HCT116 (cell line): ENCODE results near the gene ASPN. TPM values are rescaled to one million over a fixed set of nuclear protein-coding genes. Genes with fewer than 3 reads are reported as not detected.

Experiments used
- ATAC-seq: fragments of 200-7000 bp; cut with Tn5 transposase; 2 replicates; pipeline ENCODE4 v1.9.1; 2020; ENCODE audit warnings: mild to moderate bottlenecking, moderate library complexity
- BruUV-seq: library from RNA; stranded (reverse); fragments of 400-500 nt; replicated peaks from 2 replicates; lab custom pipeline; 2021; lab: Mats Ljungman, UMichigan
- CTCF ChIA-PET: fragments of 300-600 bp; sonication (Branson Sonifier 250); formaldehyde crosslinking; loops from one replicate; lab custom pipeline; 2021; ENCODE audit warnings: antibody characterized with exemption; lab: Charles Lee
- POLR2A ChIA-PET: fragments of 300-600, 350-600 bp; sonication (Branson Sonifier 250); formaldehyde crosslinking; loops from one replicate; lab custom pipeline; 2021; ENCODE audit warnings: antibody characterized with exemption; lab: Charles Lee
- RAD21 ChIA-PET, 2 experiments: fragments of 300-600 bp; sonication (Branson Sonifier 250); formaldehyde crosslinking; loops; one replicate each; lab custom pipeline; 2023; ENCODE audit warnings: low total read pairs in 2 of 2; ENCODE audit not compliant: uncharacterized antibody in 2 of 2, unreplicated experiment in 2 of 2, low non-redundant PET in 1 of 2; lab: Charles Lee
- DNase-seq: peaks from one replicate; pipeline ENCODE4 v3.0.0-alpha.2; 2010; ENCODE audit warnings: low read depth, low spot score
- H2AFZ ChIP-seq: fragments of 200-600 bp; shearing (Covaris generic), sonication (generic); 2 replicates; pipeline ENCODE4 v1.6.1; 2017; ENCODE audit warnings: low read depth, mixed run types, mixed read lengths, antibody characterized with exemption, low read length; ENCODE audit not compliant: poor library complexity, severe bottlenecking
- H3K27ac ChIP-seq: 2 replicates; pipeline ENCODE4 v1.5.1; 2012; ENCODE audit warnings: low read depth, low read length
- H3K27me3 ChIP-seq: fragments of 200-600 bp; sonication (generic); 2 replicates; pipeline ENCODE4 v1.6.1; 2016; ENCODE audit warnings: mixed run types, low read length, mixed read lengths; ENCODE audit not compliant: insufficient read depth
- H3K36me3 ChIP-seq, 2 experiments: fragments of 200-500 bp in 1 of 2; fragments of 200-600 bp in 1 of 2; sonication (Bioruptor generic) in 1 of 2; sonication (generic) in 1 of 2; 2 replicates each; pipeline versions ENCODE4 v1.5.1 to v1.6.1; 2014 to 2016; ENCODE audit warnings: low read length in 2 of 2, inconsistent platforms in 1 of 2, mixed read lengths in 1 of 2, mixed run types in 1 of 2; ENCODE audit not compliant: insufficient read depth in 2 of 2, control insufficient read depth in 1 of 2
- H3K4me1 ChIP-seq, 2 experiments: fragments of 200-600 bp in 1 of 2; sonication (generic) in 1 of 2; 2 replicates each; pipeline versions ENCODE4 v1.5.1 to v1.6.1; 2012 to 2017; ENCODE audit warnings: low read length in 2 of 2, inconsistent platforms in 1 of 2, mild to moderate bottlenecking in 1 of 2, mixed read lengths in 1 of 2, mixed run types in 1 of 2, moderate library complexity in 1 of 2; ENCODE audit not compliant: insufficient read depth in 2 of 2, control insufficient read depth in 1 of 2
- H3K4me2 ChIP-seq: fragments of 200-600 bp; sonication (generic); 2 replicates; pipeline ENCODE4 v1.6.1; 2017; ENCODE audit warnings: mixed run types, low read length, mixed read lengths
- H3K4me3 ChIP-seq, 2 experiments: fragments of 200-600 bp in 1 of 2; sonication (generic) in 1 of 2; replicated peaks in 1 of 2; 2 replicates each; pipeline ENCODE4 v1.5.1; 2011 to 2016; ENCODE audit warnings: low read length in 2 of 2, control low read depth in 1 of 2, low read depth in 1 of 2, mild to moderate bottlenecking in 1 of 2, mixed read lengths in 1 of 2, mixed run types in 1 of 2
- H3K79me2 ChIP-seq: fragments of 200-600 bp; sonication (generic); 2 replicates; pipeline ENCODE4 v1.6.1; 2017; ENCODE audit warnings: mild to moderate bottlenecking, mixed run types, low read length, moderate library complexity, mixed read lengths; ENCODE audit not compliant: insufficient read depth
- H3K9ac ChIP-seq: fragments of 200-600 bp; sonication (generic); 2 replicates; pipeline ENCODE4 v1.6.1; 2016; ENCODE audit warnings: low read length, mixed read lengths
- H3K9me2 ChIP-seq: fragments of 200-600 bp; sonication (generic), shearing (Covaris generic); 2 replicates; pipeline ENCODE4 v1.6.1; 2017; ENCODE audit warnings: mixed run types, mild to moderate bottlenecking, moderate library complexity; ENCODE audit not compliant: insufficient read depth
- H3K9me3 ChIP-seq, 2 experiments: fragments of 200-500 bp in 1 of 2; fragments of 200-600 bp in 1 of 2; sonication (Bioruptor generic) in 1 of 2; sonication (generic) in 1 of 2; 2 replicates each; pipeline ENCODE4 v1.6.1; 2014 to 2017; ENCODE audit warnings: low read length in 2 of 2, mixed read lengths in 2 of 2, inconsistent platforms in 1 of 2, low read depth in 1 of 2, mild to moderate bottlenecking in 1 of 2, mixed run types in 1 of 2, moderate library complexity in 1 of 2; ENCODE audit not compliant: control insufficient read depth in 1 of 2, insufficient read depth in 1 of 2
- H4K20me1 ChIP-seq: fragments of 200-600 bp; sonication (generic), shearing (Covaris generic); 2 replicates; pipeline ENCODE4 v1.6.1; 2017; ENCODE audit warnings: mixed run types, mild to moderate bottlenecking, moderate library complexity; ENCODE audit not compliant: insufficient read depth
- CBX3 ChIP-seq: IDR thresholded peaks from 2 replicates; pipeline ENCODE4 v1.6.1; 2012; ENCODE audit warnings: low read depth
- CEBPB ChIP-seq: IDR thresholded peaks from 2 replicates; pipeline ENCODE4 v1.6.1; 2012; ENCODE audit warnings: low read depth
- ELF1 ChIP-seq: IDR thresholded peaks from 2 replicates; pipeline ENCODE4 v1.6.1; 2012; ENCODE audit warnings: low read depth, borderline replicate concordance
- EZH2 ChIP-seq: fragments of 200-600 bp; sonication (generic); IDR thresholded peaks from 2 replicates; pipeline ENCODE4 v1.6.1; 2017; ENCODE audit warnings: antibody characterized with exemption, mixed run types
- EZH2phosphoT487 ChIP-seq: fragments of 200-600 bp; IDR thresholded peaks from 2 replicates; pipeline ENCODE4 v1.6.1; 2018; ENCODE audit warnings: antibody characterized with exemption, borderline replicate concordance
- FOSL1 ChIP-seq: IDR thresholded peaks from 2 replicates; pipeline ENCODE4 v1.6.1; 2012; ENCODE audit warnings: low read depth
- POLR2AphosphoS5 ChIP-seq: IDR thresholded peaks from 2 replicates; pipeline ENCODE4 v1.6.1; 2011; ENCODE audit warnings: mild to moderate bottlenecking, low read depth, low read length, moderate library complexity
- SIN3A ChIP-seq: IDR thresholded peaks from 2 replicates; pipeline ENCODE4 v1.6.1; 2012; ENCODE audit warnings: low read depth
- SRF ChIP-seq: IDR thresholded peaks from 2 replicates; pipeline ENCODE4 v1.6.1; 2012; ENCODE audit warnings: low read depth
- TCF7L2 ChIP-seq: IDR thresholded peaks from 2 replicates; pipeline ENCODE4 v1.7.0; 2011; ENCODE audit warnings: borderline replicate concordance, inconsistent platforms; ENCODE audit not compliant: insufficient read depth, insufficient read length; ENCODE audit errors: extremely low read depth
- ZFX ChIP-seq: fragments of 450-650 bp; IDR thresholded peaks from 2 replicates; pipeline ENCODE4 v1.6.1; 2017
- ZNF274 ChIP-seq: fragments of 200-500 bp; sonication (Bioruptor generic); IDR thresholded peaks from 2 replicates; pipeline ENCODE4 v1.6.1; 2014; ENCODE audit warnings: mild to moderate bottlenecking, low read depth, low read length, inconsistent platforms
- intact Hi-C: fragments of 100-400 bp; cut with micrococcal nuclease; formaldehyde crosslinking; loops from 2 replicates; pipeline ENCODE4 v1.10.0; 2022
- total RNA-seq: library from RNA; stranded (reverse); gene quantifications from one replicate; pipeline ENCODE4 v1.2.1, GENCODE V29; 2021; ENCODE audit not compliant: unreplicated experiment
- TF ChIP-seq, protein P1 (sequence below): IDR thresholded peaks from 2 replicates; pipeline ENCODE4 v1.6.1; 2011; ENCODE audit warnings: mild to moderate bottlenecking, low read length, moderate library complexity; ENCODE audit not compliant: insufficient replicate concordance; ENCODE audit errors: extremely low read depth
- TF ChIP-seq, protein P2 (sequence below), 3 experiments: fragments of 200-600 bp in 1 of 3; sonication (generic) in 1 of 3; IDR thresholded peaks in 2 of 3; conservative IDR thresholded peaks in 1 of 3; 2 replicates each; pipeline ENCODE4 v1.5.1; 2012 to 2017; ENCODE audit warnings: low read depth in 2 of 3, low read length in 2 of 3, antibody characterized with exemption in 1 of 3, borderline replicate concordance in 1 of 3, control low read depth in 1 of 3, mild to moderate bottlenecking in 1 of 3, mixed read lengths in 1 of 3, mixed run types in 1 of 3, moderate library complexity in 1 of 3; ENCODE audit not compliant: insufficient read depth in 1 of 3

ASPN gene
- total RNA-seq, 1 experiment from 2014 or later = not detected

- ChIA-PET RAD21 (no interaction called here), POLR2A (no interaction called here), CTCF (no interaction called here)
- DNase-seq (no peak), ATAC-seq (no peak)
- no peak overlapping the region for H3K4me3 ChIP-seq
- H3K9me3 ChIP-seq = no peaks in the 10 kb centered on the region
- no peaks in the 10 kb centered on the region for H3K4me1 ChIP-seq
- H3K27ac ChIP-seq = no peak overlapping the region
- no peak overlapping the region for H2AFZ ChIP-seq
- no peaks in the 10 kb centered on the region for H4K20me1 ChIP-seq
- no TSS peak for BruUV-seq
- TF ChIP-seq CEBPB (no peak), TCF7L2 (no peak), SIN3A (no peak)
- no peaks in the 10 kb centered on the region for H3K79me2 ChIP-seq
- no peak overlapping the region for H3K4me2 ChIP-seq
- no peak overlapping the region for H3K9ac ChIP-seq
- intact Hi-C loops = no loop called here
- no peaks in the 10 kb centered on the region for H3K36me3 ChIP-seq
- no peaks in the 10 kb centered on the region for H3K9me2 ChIP-seq
- no peaks in the 10 kb centered on the region for H3K27me3 ChIP-seq
These were observed 52.5 kb downstream of the ASPN start for GRCh38 chr9:92429836-92430235.

DNA sequence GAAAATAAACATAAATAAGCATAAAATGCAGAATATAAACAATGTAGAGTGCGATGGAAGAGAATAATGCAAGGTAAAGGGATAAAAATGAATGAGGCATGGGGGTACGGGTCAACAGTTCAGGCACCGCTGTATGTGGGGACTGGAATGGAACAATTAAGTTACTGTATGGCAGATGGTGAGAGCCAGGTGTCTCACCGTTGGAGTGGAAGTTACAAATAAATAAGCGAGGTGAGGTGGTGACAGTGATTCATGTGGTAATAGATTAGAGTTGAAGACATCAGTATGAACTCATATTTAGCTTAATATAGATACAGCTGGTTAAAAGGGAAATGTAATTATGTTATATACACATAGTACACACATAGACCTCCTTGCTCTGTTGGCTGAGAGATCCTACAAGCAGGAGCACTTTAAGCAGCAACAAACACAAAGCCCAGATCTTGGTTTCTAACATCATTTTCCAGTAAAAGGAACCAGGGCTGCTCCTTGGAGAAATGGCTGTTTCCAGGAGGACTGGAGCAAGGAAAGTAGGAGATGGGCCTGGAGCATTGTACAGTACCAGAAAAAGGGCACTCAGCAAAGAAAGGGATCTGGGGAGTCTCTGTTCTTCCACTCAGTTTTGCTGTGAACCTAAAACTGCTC is 55.7 kb downstream of the ASPN start:
- DNase-seq (no peak), ATAC-seq (no peak)
- Histone ChIP-seq H3K27ac (no peak overlapping the region), H3K9ac (no peak overlapping the region), H3K27me3 (no peaks in the 10 kb centered on the region), H3K79me2 (no peaks in the 10 kb centered on the region), H3K9me2 (no peaks in the 10 kb centered on the region), H4K20me1 (no peaks in the 10 kb centered on the region), H3K4me1 (no peaks in the 10 kb centered on the region), H2AFZ (no peak overlapping the region), H3K4me3 (no peak overlapping the region), H3K4me2 (no peak overlapping the region), H3K9me3 (no peaks in the 10 kb centered on the region), H3K36me3 (no peaks in the 10 kb centered on the region)
- intact Hi-C loops = no loop called here
- ChIA-PET CTCF (interaction anchor here (1.1 kb wide), 1 partner anchor 12 kb away, joined by 3 read pairs; no protein-coding TSS in a partner anchor), RAD21 (no interaction called here), POLR2A (no interaction called here)
- no TSS peak for BruUV-seq
- no peak for TF ChIP-seq EZH2
- TF ChIP-seq SIN3A = no peak
- no peak for TF ChIP-seq ZNF274
- TF ChIP-seq ZFX = no peak
- TF ChIP-seq CBX3 = no peak
- TF ChIP-seq POLR2AphosphoS5 = no peak
- no peak for TF ChIP-seq SRF
- TF ChIP-seq, protein P1, sequence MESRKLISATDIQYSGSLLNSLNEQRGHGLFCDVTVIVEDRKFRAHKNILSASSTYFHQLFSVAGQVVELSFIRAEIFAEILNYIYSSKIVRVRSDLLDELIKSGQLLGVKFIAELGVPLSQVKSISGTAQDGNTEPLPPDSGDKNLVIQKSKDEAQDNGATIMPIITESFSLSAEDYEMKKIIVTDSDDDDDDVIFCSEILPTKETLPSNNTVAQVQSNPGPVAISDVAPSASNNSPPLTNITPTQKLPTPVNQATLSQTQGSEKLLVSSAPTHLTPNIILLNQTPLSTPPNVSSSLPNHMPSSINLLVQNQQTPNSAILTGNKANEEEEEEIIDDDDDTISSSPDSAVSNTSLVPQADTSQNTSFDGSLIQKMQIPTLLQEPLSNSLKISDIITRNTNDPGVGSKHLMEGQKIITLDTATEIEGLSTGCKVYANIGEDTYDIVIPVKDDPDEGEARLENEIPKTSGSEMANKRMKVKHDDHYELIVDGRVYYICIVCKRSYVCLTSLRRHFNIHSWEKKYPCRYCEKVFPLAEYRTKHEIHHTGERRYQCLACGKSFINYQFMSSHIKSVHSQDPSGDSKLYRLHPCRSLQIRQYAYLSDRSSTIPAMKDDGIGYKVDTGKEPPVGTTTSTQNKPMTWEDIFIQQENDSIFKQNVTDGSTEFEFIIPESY = no peak
- TF ChIP-seq, protein P2, sequence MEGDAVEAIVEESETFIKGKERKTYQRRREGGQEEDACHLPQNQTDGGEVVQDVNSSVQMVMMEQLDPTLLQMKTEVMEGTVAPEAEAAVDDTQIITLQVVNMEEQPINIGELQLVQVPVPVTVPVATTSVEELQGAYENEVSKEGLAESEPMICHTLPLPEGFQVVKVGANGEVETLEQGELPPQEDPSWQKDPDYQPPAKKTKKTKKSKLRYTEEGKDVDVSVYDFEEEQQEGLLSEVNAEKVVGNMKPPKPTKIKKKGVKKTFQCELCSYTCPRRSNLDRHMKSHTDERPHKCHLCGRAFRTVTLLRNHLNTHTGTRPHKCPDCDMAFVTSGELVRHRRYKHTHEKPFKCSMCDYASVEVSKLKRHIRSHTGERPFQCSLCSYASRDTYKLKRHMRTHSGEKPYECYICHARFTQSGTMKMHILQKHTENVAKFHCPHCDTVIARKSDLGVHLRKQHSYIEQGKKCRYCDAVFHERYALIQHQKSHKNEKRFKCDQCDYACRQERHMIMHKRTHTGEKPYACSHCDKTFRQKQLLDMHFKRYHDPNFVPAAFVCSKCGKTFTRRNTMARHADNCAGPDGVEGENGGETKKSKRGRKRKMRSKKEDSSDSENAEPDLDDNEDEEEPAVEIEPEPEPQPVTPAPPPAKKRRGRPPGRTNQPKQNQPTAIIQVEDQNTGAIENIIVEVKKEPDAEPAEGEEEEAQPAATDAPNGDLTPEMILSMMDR (IDR thresholded peaks at IDR 0.05 in 2 of 3, conservative IDR thresholded peaks at IDR 0.05 in 1 of 3; ENCODE audit: borderline replicate concordance in 1 of 3, insufficient read depth in 1 of 3, low read depth in 2 of 3, low read length in 2 of 3) = no peak
- TF ChIP-seq ELF1 = no peak
- no peak for TF ChIP-seq EZH2phosphoT487
- TF ChIP-seq FOSL1 = no peak
- TF ChIP-seq CEBPB = no peak
